K562 (cell line): ENCODE results near the gene DXO. TPM values are rescaled to one million over a fixed set of nuclear protein-coding genes. Genes with fewer than 3 reads are reported as not detected.
A peak's percentile ranks its signal among the peaks of the same experiment; 100 is the strongest.

ENCODE experiments used
- CBFB ChIP-seq: sonication (generic); formaldehyde crosslinking; IDR thresholded peaks from 2 replicates; pipeline ENCODE4 v1.4.0; 2020; ENCODE audit warnings: mild to moderate bottlenecking, missing genetic modification reagents
- CHD7 ChIP-seq: fragments of 200-600 bp; sonication (generic); IDR thresholded peaks from one replicate; pipeline ENCODE4 v1.6.1; 2012; ENCODE audit warnings: mild to moderate bottlenecking, low read depth, low read length, inconsistent platforms
- ETV1 ChIP-seq: fragments of 450-650 bp; conservative IDR thresholded peaks from 2 replicates; pipeline ENCODE4 v1.6.1; 2016; ENCODE audit warnings: missing genetic modification characterization, control low read depth, low read depth, missing compliant biosample characterization
- HMG20B ChIP-seq: fragments of 250-450 bp; sonication (Bioruptor Pico); IDR thresholded peaks from 2 replicates; pipeline ENCODE4 v1.5.0; 2021; ENCODE audit warnings: mild to moderate bottlenecking
- KLF13 ChIP-seq: fragments of 450-650 bp; IDR thresholded peaks from 2 replicates; pipeline ENCODE4 v1.6.1; 2016; ENCODE audit warnings: missing genetic modification characterization, low read depth, mild to moderate bottlenecking, missing compliant biosample characterization, moderate library complexity, borderline replicate concordance
- KLF6 ChIP-seq: fragments of 250-450 bp; sonication (Bioruptor Pico); IDR thresholded peaks from 2 replicates; pipeline ENCODE4 v1.4.0; 2020; ENCODE audit warnings: mild to moderate bottlenecking, moderate library complexity, borderline replicate concordance
- MCM3 ChIP-seq: fragments of 450-650 bp; IDR thresholded peaks from 2 replicates; pipeline ENCODE4 v1.6.1; 2016
- POLR3G ChIP-seq: IDR thresholded peaks from 2 replicates; pipeline ENCODE4 v1.6.1; 2011; ENCODE audit not compliant: insufficient read length, insufficient replicate concordance; ENCODE audit errors: extremely low read depth
- SIN3B ChIP-seq: fragments of 450-650 bp; IDR thresholded peaks from 2 replicates; pipeline ENCODE4 v1.6.1; 2017; ENCODE audit warnings: low read depth, mild to moderate bottlenecking, moderate library complexity
- SREBF2 ChIP-seq: sonication (generic); formaldehyde crosslinking; IDR thresholded peaks from 2 replicates; pipeline ENCODE4 v1.4.0; 2020; ENCODE audit warnings: mild to moderate bottlenecking, missing genetic modification reagents
- TBL1XR1 ChIP-seq, 2 experiments: IDR thresholded peaks; 2 replicates each; pipeline ENCODE4 v1.6.1; 2012; ENCODE audit warnings: improper control_type of control experiment in 2 of 2, low read length in 2 of 2, mild to moderate bottlenecking in 1 of 2
- ZBTB49 ChIP-seq: sonication (generic); formaldehyde crosslinking; IDR thresholded peaks from 2 replicates; pipeline ENCODE4 v1.8.0; 2022; ENCODE audit warnings: missing genetic modification reagents, mild to moderate bottlenecking, borderline replicate concordance
- ZNF224 ChIP-seq: sonication (generic); formaldehyde crosslinking; IDR thresholded peaks from 2 replicates; pipeline ENCODE4 v1.8.0; 2022; ENCODE audit warnings: mild to moderate bottlenecking, missing genetic modification reagents
- ZNF695 ChIP-seq: fragments of 450-650 bp; formaldehyde crosslinking; IDR thresholded peaks from 2 replicates; pipeline ENCODE4 v1.4.0; 2020; ENCODE audit warnings: mild to moderate bottlenecking, moderate library complexity
- ZNF79 ChIP-seq: fragments of 250-450 bp; sonication (Bioruptor Pico); IDR thresholded peaks from 2 replicates; pipeline ENCODE4 v1.4.0; 2020; ENCODE audit warnings: low read depth, mild to moderate bottlenecking, moderate library complexity
- polyA plus RNA-seq, 8 experiments: library from polyadenylated mRNA; depleted of rRNA in 4 of 8; stranded (reverse) in 5 of 8; unstranded in 3 of 8; fragments of >200 nt; fragmentation: Nextera tagmentation in 2 of 8; fragmentation: Illumina TruSeq in 1 of 8; extraction: Ambion mirVana in 2 of 8; extraction: Trizol in 1 of 8; gene quantifications; 2 replicates each; pipeline versions ENCODE4 v1.2.1 to v1.2.3, GENCODE V29; 2011 to 2014; ENCODE audit warnings: inconsistent platforms in 1 of 8, missing spikeins in 1 of 8
- total RNA-seq, 7 experiments: library from RNA; depleted of rRNA in 6 of 7; stranded (reverse); fragments of >200 nt in 6 of 7; fragmentation: Illumina TruSeq in 2 of 7; extraction: Trizol in 2 of 7; gene quantifications; 2 replicates each; pipeline versions ENCODE4 v1.2.1 to v1.2.3, GENCODE V29; 2011 to 2021; ENCODE audit warnings: low replicate concordance in 1 of 7

Gene DXO
- total and polyA plus RNA-seq, 9 of the 15 experiments (the other 6 are each of a cell fraction or from before 2014, with no cell fraction given), result 6.4 to 35.1 (median 19.4) TPM

- TF ChIP-seq CHD7, result no peak
- TF ChIP-seq SIN3B, result no peak
- TF ChIP-seq ETV1 (tag), result no peak
- no peak for TF ChIP-seq TBL1XR1 (IDR thresholded peaks at IDR 0.05; ENCODE audit: low read length in 2 of 2)
- peak; percentile 68; the same call in 1 of the 2 replicates for TF ChIP-seq ZBTB49 (CRISPR knock-in tag)
- peak; percentile 43; the same call in 1 of the 2 replicates for TF ChIP-seq ZNF224 (CRISPR knock-in tag)
- TF ChIP-seq ZNF695 (CRISPR knock-in tag), result no peak
- TF ChIP-seq MCM3, result no peak
- no peak for TF ChIP-seq HMG20B (CRISPR knock-in tag)
- no peak for TF ChIP-seq SREBF2
- no peak for TF ChIP-seq POLR3G
- no peak for TF ChIP-seq KLF13 (tag)
- no peak for TF ChIP-seq KLF6 (CRISPR knock-in tag)
- TF ChIP-seq ZNF79 (CRISPR knock-in tag), result no peak
- no peak for TF ChIP-seq CBFB
Observed at GRCh38 chr6:31958412-31958740, 13.6 kb downstream of the DXO start (continued).
